OCI-LY1 (cell line): Measurements from ENCODE around the gene C3orf62.

Experiments
- CTCF ChIP-seq: fragments of 200-600 bp; sonication (generic), shearing (Covaris generic); IDR thresholded peaks from 2 replicates; pipeline ENCODE4 v1.5.1; 2017; ENCODE audit warnings: mild to moderate bottlenecking, antibody characterized with exemption, low read length, moderate library complexity, mixed read lengths
- EZH2 ChIP-seq: fragments of 200-600 bp; sonication (generic), shearing (Covaris generic); IDR thresholded peaks from 2 replicates; pipeline ENCODE4 v1.8.0; 2017; ENCODE audit warnings: borderline replicate concordance, mixed run types, mild to moderate bottlenecking, antibody characterized with exemption, low read length, moderate library complexity, mixed read lengths

GRCh38 chr3:49279376-49279775, 2.3 kb upstream of the C3orf62 start:
- TF ChIP-seq CTCF: no peak
- no peak for TF ChIP-seq EZH2
